IMR-90 (cell line): ENCODE results near the gene ALAS1.

Experiments used
- FOS ChIP-seq: fragments of 150-350 bp; IDR thresholded peaks from 2 replicates; pipeline ENCODE4 v1.6.1; 2016; ENCODE audit warnings: low read depth, low read length
- MAFK ChIP-seq: IDR thresholded peaks from 2 replicates; pipeline ENCODE4 v1.6.1; 2012; ENCODE audit warnings: low read depth, low read length, improper control_type of control experiment
- MAZ ChIP-seq: IDR thresholded peaks from 2 replicates; pipeline ENCODE4 v1.6.1; 2012; ENCODE audit warnings: low read depth, mild to moderate bottlenecking, low read length, improper control_type of control experiment, moderate library complexity, borderline replicate concordance
- MXI1 ChIP-seq: IDR thresholded peaks from 2 replicates; pipeline ENCODE4 v1.6.1; 2012; ENCODE audit warnings: low read depth, mild to moderate bottlenecking, low read length, moderate library complexity, borderline replicate concordance
- NFE2L2 ChIP-seq: fragments of 150-350 bp; IDR thresholded peaks from 2 replicates; pipeline ENCODE4 v1.6.1; 2016; ENCODE audit warnings: low read depth, mild to moderate bottlenecking, low read length
- POLR2A ChIP-seq: IDR thresholded peaks from 2 replicates; pipeline ENCODE4 v1.6.1; 2012; ENCODE audit warnings: mild to moderate bottlenecking, low read depth, low read length
- RAD21 ChIP-seq: IDR thresholded peaks from 2 replicates; pipeline ENCODE4 v1.6.1; 2012; ENCODE audit warnings: low read length, improper control_type of control experiment
- RCOR1 ChIP-seq: IDR thresholded peaks from 2 replicates; pipeline ENCODE4 v1.6.1; 2012; ENCODE audit warnings: mild to moderate bottlenecking, low read length, improper control_type of control experiment; ENCODE audit not compliant: insufficient replicate concordance
- RFX5 ChIP-seq: IDR thresholded peaks from 2 replicates; pipeline ENCODE4 v1.8.0; 2012; ENCODE audit warnings: low read depth, mild to moderate bottlenecking, low read length, moderate library complexity
- SMC3 ChIP-seq: fragments of 150-350 bp; IDR thresholded peaks from 2 replicates; pipeline ENCODE4 v1.6.1; 2016; ENCODE audit warnings: low read depth, mild to moderate bottlenecking, antibody characterized with exemption, low read length, moderate library complexity
- TF ChIP-seq, protein P1 (sequence below): conservative IDR thresholded peaks from 2 replicates; pipeline ENCODE4 v1.5.1; 2012; ENCODE audit warnings: mild to moderate bottlenecking, low read depth, low read length, improper control_type of control experiment
- TF ChIP-seq, protein P2 (sequence below): fragments of 150-350 bp; IDR thresholded peaks from 2 replicates; pipeline ENCODE4 v1.6.1; 2017; ENCODE audit warnings: mild to moderate bottlenecking, antibody characterized with exemption, low read length, low read depth

DNA sequence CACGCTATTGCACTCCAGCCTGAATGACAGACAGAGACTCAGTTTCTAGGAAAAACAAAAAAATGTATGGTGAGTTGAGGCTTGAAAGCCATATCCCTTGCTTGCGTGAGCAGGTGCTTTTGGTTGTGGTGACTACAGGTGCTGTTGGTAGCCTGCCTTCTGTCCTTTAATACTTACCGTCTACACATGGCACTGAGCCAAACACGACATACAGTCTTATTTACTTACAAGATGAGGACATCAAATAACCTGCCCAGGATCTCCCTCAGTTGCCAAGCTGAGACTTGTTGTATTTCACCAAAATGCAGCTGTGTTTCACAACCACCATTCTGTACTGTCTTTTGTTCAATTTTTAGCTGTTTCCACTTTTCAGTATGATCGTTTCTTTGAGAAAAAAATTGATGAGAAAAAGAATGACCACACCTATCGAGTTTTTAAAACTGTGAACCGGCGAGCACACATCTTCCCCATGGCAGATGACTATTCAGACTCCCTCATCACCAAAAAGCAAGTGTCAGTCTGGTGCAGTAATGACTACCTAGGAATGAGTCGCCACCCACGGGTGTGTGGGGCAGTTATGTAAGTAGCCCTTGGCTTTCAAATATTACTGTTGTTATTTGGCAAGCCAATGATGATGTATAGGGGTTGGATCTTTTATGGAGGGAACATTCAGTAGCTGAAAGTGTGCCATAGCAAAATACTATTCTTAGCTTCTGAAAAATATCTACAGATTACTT, 6.5 kb downstream of the ALAS1 start:
- TF ChIP-seq POLR2A (no peak), MAZ (no peak), FOS (no peak), MXI1 (no peak), SMC3 (no peak), RAD21 (no peak), RFX5 (no peak), NFE2L2 (no peak), MAFK (no peak), RCOR1 (no peak)
- TF ChIP-seq, protein P1, sequence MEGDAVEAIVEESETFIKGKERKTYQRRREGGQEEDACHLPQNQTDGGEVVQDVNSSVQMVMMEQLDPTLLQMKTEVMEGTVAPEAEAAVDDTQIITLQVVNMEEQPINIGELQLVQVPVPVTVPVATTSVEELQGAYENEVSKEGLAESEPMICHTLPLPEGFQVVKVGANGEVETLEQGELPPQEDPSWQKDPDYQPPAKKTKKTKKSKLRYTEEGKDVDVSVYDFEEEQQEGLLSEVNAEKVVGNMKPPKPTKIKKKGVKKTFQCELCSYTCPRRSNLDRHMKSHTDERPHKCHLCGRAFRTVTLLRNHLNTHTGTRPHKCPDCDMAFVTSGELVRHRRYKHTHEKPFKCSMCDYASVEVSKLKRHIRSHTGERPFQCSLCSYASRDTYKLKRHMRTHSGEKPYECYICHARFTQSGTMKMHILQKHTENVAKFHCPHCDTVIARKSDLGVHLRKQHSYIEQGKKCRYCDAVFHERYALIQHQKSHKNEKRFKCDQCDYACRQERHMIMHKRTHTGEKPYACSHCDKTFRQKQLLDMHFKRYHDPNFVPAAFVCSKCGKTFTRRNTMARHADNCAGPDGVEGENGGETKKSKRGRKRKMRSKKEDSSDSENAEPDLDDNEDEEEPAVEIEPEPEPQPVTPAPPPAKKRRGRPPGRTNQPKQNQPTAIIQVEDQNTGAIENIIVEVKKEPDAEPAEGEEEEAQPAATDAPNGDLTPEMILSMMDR: no peak
- TF ChIP-seq, protein P2, sequence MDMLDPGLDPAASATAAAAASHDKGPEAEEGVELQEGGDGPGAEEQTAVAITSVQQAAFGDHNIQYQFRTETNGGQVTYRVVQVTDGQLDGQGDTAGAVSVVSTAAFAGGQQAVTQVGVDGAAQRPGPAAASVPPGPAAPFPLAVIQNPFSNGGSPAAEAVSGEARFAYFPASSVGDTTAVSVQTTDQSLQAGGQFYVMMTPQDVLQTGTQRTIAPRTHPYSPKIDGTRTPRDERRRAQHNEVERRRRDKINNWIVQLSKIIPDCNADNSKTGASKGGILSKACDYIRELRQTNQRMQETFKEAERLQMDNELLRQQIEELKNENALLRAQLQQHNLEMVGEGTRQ: no peak
